ENCODE measurements around the gene CDC16. TPM values are rescaled to one million over a fixed set of nuclear protein-coding genes. Genes with fewer than 3 reads are reported as not detected.
A peak's percentile ranks its signal among the peaks of the same experiment; 100 is the strongest.

Gene CDC16
- total and polyA plus RNA-seq, 9 of the 15 experiments (the other 6 are each of a cell fraction or from before 2014, with no cell fraction given) = 23.2 to 102 (median 51.6) TPM

GRCh38 chr13:114234645-114235421 lies at the start of gene CDC16 (continued):
- no peak for TF ChIP-seq CHD4 (IDR thresholded peaks at IDR 0.05; ENCODE audit: insufficient read depth, insufficient replicate concordance, low read depth, low read length, poor library complexity, severe bottlenecking)
- peak; percentile 87; the same call in 1 of the 2 replicates for TF ChIP-seq NR3C1 (CRISPR knock-in tag; IDR thresholded peaks at IDR 0.05)
- no peak for TF ChIP-seq ZNF407 (IDR thresholded peaks at IDR 0.05; ENCODE audit: low read depth)
- TF ChIP-seq ESRRB (CRISPR knock-in tag; IDR thresholded peaks at IDR 0.05; ENCODE audit: borderline replicate concordance) = no peak
- TF ChIP-seq E2F3 (CRISPR knock-in tag; IDR thresholded peaks at IDR 0.05) = peak; percentile 73
- TF ChIP-seq SPI1 (IDR thresholded peaks at IDR 0.05; ENCODE audit: borderline replicate concordance, low read depth, low read length) = no peak; the same call in 1 of the 2 replicates
- TF ChIP-seq ZNF121 (CRISPR knock-in tag; conservative IDR thresholded peaks at IDR 0.05) = no peak
- no peak for TF ChIP-seq ZNF507 (tag; conservative IDR thresholded peaks at IDR 0.05)
- TF ChIP-seq RBBP5 (IDR thresholded peaks at IDR 0.05; ENCODE audit: borderline replicate concordance, insufficient read depth, low read length, poor library complexity, severe bottlenecking) = peak; percentile 74
- no peak for TF ChIP-seq EZH2 (IDR thresholded peaks at IDR 0.05; ENCODE audit: borderline replicate concordance, low read depth, low read length)
- no peak for TF ChIP-seq SLC30A9 (CRISPR knock-in tag; IDR thresholded peaks at IDR 0.05)
- TF ChIP-seq NFIC (IDR thresholded peaks at IDR 0.05) = no peak
- TF ChIP-seq RCOR1 (IDR thresholded peaks at IDR 0.05; ENCODE audit: borderline replicate concordance in 1 of 2, low read depth in 2 of 2, low read length in 2 of 2) = no peak
- TF ChIP-seq PURB (CRISPR knock-in tag; IDR thresholded peaks at IDR 0.05; ENCODE audit: low read depth) = no peak
- TF ChIP-seq ELF4 (CRISPR knock-in tag; IDR thresholded peaks at IDR 0.05) = no peak
- no peak for TF ChIP-seq PTRF (tag; IDR thresholded peaks at IDR 0.05)
- peak; percentile 81 for TF ChIP-seq FOXP1 (CRISPR knock-in tag; IDR thresholded peaks at IDR 0.05)
- TF ChIP-seq, protein P1, sequence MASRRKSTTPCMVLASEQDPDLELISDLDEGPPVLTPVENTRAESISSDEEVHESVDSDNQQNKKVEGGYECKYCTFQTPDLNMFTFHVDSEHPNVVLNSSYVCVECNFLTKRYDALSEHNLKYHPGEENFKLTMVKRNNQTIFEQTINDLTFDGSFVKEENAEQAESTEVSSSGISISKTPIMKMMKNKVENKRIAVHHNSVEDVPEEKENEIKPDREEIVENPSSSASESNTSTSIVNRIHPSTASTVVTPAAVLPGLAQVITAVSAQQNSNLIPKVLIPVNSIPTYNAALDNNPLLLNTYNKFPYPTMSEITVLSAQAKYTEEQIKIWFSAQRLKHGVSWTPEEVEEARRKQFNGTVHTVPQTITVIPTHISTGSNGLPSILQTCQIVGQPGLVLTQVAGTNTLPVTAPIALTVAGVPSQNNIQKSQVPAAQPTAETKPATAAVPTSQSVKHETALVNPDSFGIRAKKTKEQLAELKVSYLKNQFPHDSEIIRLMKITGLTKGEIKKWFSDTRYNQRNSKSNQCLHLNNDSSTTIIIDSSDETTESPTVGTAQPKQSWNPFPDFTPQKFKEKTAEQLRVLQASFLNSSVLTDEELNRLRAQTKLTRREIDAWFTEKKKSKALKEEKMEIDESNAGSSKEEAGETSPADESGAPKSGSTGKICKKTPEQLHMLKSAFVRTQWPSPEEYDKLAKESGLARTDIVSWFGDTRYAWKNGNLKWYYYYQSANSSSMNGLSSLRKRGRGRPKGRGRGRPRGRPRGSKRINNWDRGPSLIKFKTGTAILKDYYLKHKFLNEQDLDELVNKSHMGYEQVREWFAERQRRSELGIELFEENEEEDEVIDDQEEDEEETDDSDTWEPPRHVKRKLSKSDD (conservative IDR thresholded peaks at IDR 0.05; ENCODE audit: low read length) = no peak
